Trophoblast cell (in vitro differentiated cells and primary cell): Measurements from ENCODE around the gene KIF7.

Experiments
- DNase-seq, 2 donors: peaks; one replicate each; pipeline ENCODE4 v3.0.0-alpha.2; 2016
- H2AFZ ChIP-seq: 2 replicates; pipeline ENCODE4 v1.6.1; 2013; ENCODE audit warnings: low read length, moderate library complexity, mild to moderate bottlenecking; ENCODE audit not compliant: insufficient read depth, poor library complexity
- H2AK5ac ChIP-seq: 2 replicates; pipeline ENCODE4 v1.6.1; 2013; ENCODE audit warnings: mild to moderate bottlenecking, low read length
- H2BK120ac ChIP-seq: 2 replicates; pipeline ENCODE4 v1.6.1; 2013; ENCODE audit warnings: low read length, mild to moderate bottlenecking, moderate library complexity; ENCODE audit not compliant: insufficient read depth, poor library complexity
- H2BK12ac ChIP-seq: 2 replicates; pipeline ENCODE4 v1.6.1; 2013; ENCODE audit warnings: mild to moderate bottlenecking, low read length, moderate library complexity
- H2BK5ac ChIP-seq: 2 replicates; pipeline ENCODE4 v1.6.1; 2013; ENCODE audit warnings: low read length, low read depth, moderate library complexity, mild to moderate bottlenecking; ENCODE audit not compliant: poor library complexity
- H3K14ac ChIP-seq: 2 replicates; pipeline ENCODE4 v1.6.1; 2013; ENCODE audit warnings: mild to moderate bottlenecking, low read length
- H3K18ac ChIP-seq: 2 replicates; pipeline ENCODE4 v1.6.1; 2013; ENCODE audit warnings: mild to moderate bottlenecking, low read length
- H3K23ac ChIP-seq: 2 replicates; pipeline ENCODE4 v1.6.1; 2013; ENCODE audit warnings: low read length
- H3K27ac ChIP-seq: 2 replicates; pipeline ENCODE4 v1.5.1; 2013; ENCODE audit warnings: low read depth, mild to moderate bottlenecking, inconsistent platforms, low read length, moderate library complexity
- H3K27me3 ChIP-seq: 2 replicates; pipeline ENCODE4 v1.6.1; 2013; ENCODE audit warnings: inconsistent platforms, mild to moderate bottlenecking, low read length, moderate library complexity; ENCODE audit not compliant: insufficient read depth
- H3K36me3 ChIP-seq, 2 experiments: 1 replicate in 1 of 2; 2 replicates in 1 of 2; pipeline ENCODE4 v1.6.1; 2013; ENCODE audit warnings: low read length in 2 of 2, mild to moderate bottlenecking in 2 of 2, moderate library complexity in 1 of 2; ENCODE audit not compliant: insufficient read depth in 2 of 2, control insufficient read depth in 1 of 2
- H3K4ac ChIP-seq: 2 replicates; pipeline ENCODE4 v1.6.1; 2013; ENCODE audit warnings: low read depth, mild to moderate bottlenecking, low read length, moderate library complexity
- H3K4me1 ChIP-seq, 2 experiments: 1 replicate in 1 of 2; 2 replicates in 1 of 2; pipeline ENCODE4 v1.6.1; 2013; ENCODE audit warnings: low read length in 2 of 2, mild to moderate bottlenecking in 2 of 2, moderate library complexity in 1 of 2; ENCODE audit not compliant: insufficient read depth in 2 of 2, control insufficient read depth in 1 of 2
- H3K4me2 ChIP-seq: 2 replicates; pipeline ENCODE4 v1.6.1; 2013; ENCODE audit warnings: inconsistent platforms, mild to moderate bottlenecking, low read length, moderate library complexity
- H3K4me3 ChIP-seq: 2 replicates; pipeline ENCODE4 v1.5.1; 2013; ENCODE audit warnings: mild to moderate bottlenecking, low read depth, low read length, inconsistent platforms
- H3K79me1 ChIP-seq: one replicate; pipeline ENCODE4 v1.6.1; 2013; ENCODE audit warnings: low read length
- H3K79me2 ChIP-seq: 2 replicates; pipeline ENCODE4 v1.6.1; 2013; ENCODE audit warnings: low read length, mild to moderate bottlenecking; ENCODE audit not compliant: control insufficient read depth, insufficient read depth, poor library complexity
- H3K9ac ChIP-seq: 2 replicates; pipeline ENCODE4 v1.6.1; 2013; ENCODE audit warnings: mild to moderate bottlenecking, low read length
- H3K9me3 ChIP-seq: 2 replicates; pipeline ENCODE4 v1.6.1; 2013; ENCODE audit warnings: low read depth, mild to moderate bottlenecking, control low read depth, inconsistent platforms, low read length; ENCODE audit not compliant: insufficient read depth
- H4K12ac ChIP-seq: 2 replicates; pipeline ENCODE4 v1.6.1; 2013; ENCODE audit warnings: low read depth, mild to moderate bottlenecking, low read length, moderate library complexity
- H4K8ac ChIP-seq: 2 replicates; pipeline ENCODE4 v1.6.1; 2013; ENCODE audit warnings: low read depth, mild to moderate bottlenecking, low read length, moderate library complexity
- H4K91ac ChIP-seq: one replicate; pipeline ENCODE4 v1.6.1; 2013; ENCODE audit warnings: low read depth, mild to moderate bottlenecking, low read length, moderate library complexity
- WGBS: extraction: QIAGEN DNeasy Blood & Tissue Kit; methylation state at CpG from one replicate; pipeline ENCODE4 v1.1.7; 2013; ENCODE audit warnings: missing lambda C conversion rate; ENCODE audit not compliant: insufficient read length, insufficient coverage; ENCODE audit errors: extremely low coverage; 5-methylcytosine and 5-hydroxymethylcytosine counted together

KIF7 gene

GRCh38 chr15:89656116-89656815 is 999 bp upstream of the KIF7 start:
- Histone ChIP-seq H3K18ac (no peak overlapping the region), H3K4me1 (peaks cover 5 to 6% of the 10 kb centered on the region in 2 experiments), H4K12ac (no peak overlapping the region), H3K27ac (no peak overlapping the region), H3K27me3 (peaks cover 4% of the 10 kb centered on the region), H3K14ac (no peak overlapping the region), H3K23ac (no peak overlapping the region), H3K4me2 (no peak overlapping the region), H3K4me3 (no peak overlapping the region), H3K9ac (no peak overlapping the region), H2BK5ac (no peak overlapping the region), H2BK12ac (no peak overlapping the region), H2AFZ (no peak overlapping the region), H3K79me2 (peaks cover 6% of the 10 kb centered on the region), H3K79me1 (peaks cover 6% of the 10 kb centered on the region), H4K8ac (no peak overlapping the region), H4K91ac (no peak overlapping the region), H3K36me3 (peaks cover 0 to 4% of the 10 kb centered on the region in 2 experiments), H2AK5ac (no peak overlapping the region), H2BK120ac (no peak overlapping the region), H3K4ac (no peak overlapping the region), H3K9me3 (no peaks in the 10 kb centered on the region)
- DNase-seq, result no peak
- no CpG with 5 or more reads among the region's 7 CpGs for whole genome bisulfite sequencing

GRCh38 chr15:89654301-89654761 is 936 bp downstream of the KIF7 start:
- H3K9ac ChIP-seq, result no peak overlapping the region
- H3K4ac ChIP-seq, result no peak overlapping the region
- H2AK5ac ChIP-seq, result no peak overlapping the region
- H2AFZ ChIP-seq, result peak overlapping the region; percentile 85
- H3K18ac ChIP-seq, result peak overlapping the region; percentile 19
- peak overlapping the region; percentile 78 for H3K4me2 ChIP-seq
- peaks cover 6% of the 10 kb centered on the region for H3K79me1 ChIP-seq
- H4K12ac ChIP-seq, result no peak overlapping the region
- DNase-seq, result no peak
- H4K91ac ChIP-seq, result no peak overlapping the region
- no peak overlapping the region for H2BK5ac ChIP-seq
- no CpG with 5 or more reads among the region's 14 CpGs for WGBS
- H3K27ac ChIP-seq, result no peak overlapping the region
- no peaks in the 10 kb centered on the region for H3K9me3 ChIP-seq
- H3K4me3 ChIP-seq, result peak overlapping the region; percentile 86
- peaks cover 5 to 6% of the 10 kb centered on the region in 2 experiments for H3K4me1 ChIP-seq
- H3K27me3 ChIP-seq, result peaks cover 4% of the 10 kb centered on the region
- H3K14ac ChIP-seq, result peak overlapping the region; percentile 50
- H4K8ac ChIP-seq, result peak overlapping the region; percentile 64
- H2BK12ac ChIP-seq, result no peak overlapping the region
- no peak overlapping the region for H2BK120ac ChIP-seq
- peaks cover 0 to 4% of the 10 kb centered on the region in 2 experiments for H3K36me3 ChIP-seq
- peaks cover 6% of the 10 kb centered on the region for H3K79me2 ChIP-seq
- H3K23ac ChIP-seq, result no peak overlapping the region

- DNase-seq, result no peak
- Histone ChIP-seq H3K23ac (no peak overlapping the region), H3K9ac (no peak overlapping the region), H3K18ac (no peak overlapping the region), H2AFZ (no peak overlapping the region), H3K79me1 (peaks cover 6% of the 10 kb centered on the region), H3K14ac (no peak overlapping the region), H3K79me2 (peaks cover 6% of the 10 kb centered on the region), H4K12ac (no peak overlapping the region), H2BK5ac (no peak overlapping the region), H2AK5ac (no peak overlapping the region), H3K4me1 (peaks cover 5 to 6% of the 10 kb centered on the region in 2 experiments), H3K36me3 (peaks cover 4 to 7% of the 10 kb centered on the region in 2 experiments), H2BK12ac (no peak overlapping the region), H3K4me3 (no peak overlapping the region), H3K9me3 (no peaks in the 10 kb centered on the region), H2BK120ac (no peak overlapping the region), H3K27ac (no peak overlapping the region), H4K8ac (no peak overlapping the region), H3K27me3 (peaks cover 4% of the 10 kb centered on the region), H3K4ac (no peak overlapping the region), H3K4me2 (no peak overlapping the region), H4K91ac (no peak overlapping the region)
- no CpG with 5 or more reads among the region's 2 CpGs for WGBS
Measured at GRCh38 chr15:89653578-89653977, 1.7 kb downstream of the KIF7 start.

DNA sequence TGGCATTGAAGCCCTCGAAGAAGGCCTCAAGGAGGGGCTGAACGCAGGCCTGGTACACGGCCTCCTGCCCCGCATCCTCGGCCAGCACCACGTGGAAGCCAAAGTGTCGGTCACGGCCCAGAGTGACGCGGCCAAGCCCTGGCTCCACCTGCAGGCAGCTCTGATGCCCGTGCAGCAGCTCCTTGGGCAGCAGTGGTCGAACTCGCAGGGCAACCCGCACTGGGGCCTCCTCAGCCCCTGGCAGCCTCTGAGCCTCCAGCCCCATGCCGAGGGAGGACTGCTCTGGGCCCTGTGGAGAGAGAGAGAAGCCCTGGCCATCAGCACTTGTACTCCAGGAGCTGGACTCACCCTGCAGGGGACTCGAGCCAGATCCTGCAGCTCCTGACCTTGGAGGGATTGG is 2.6 kb downstream of the KIF7 start:
- Histone ChIP-seq H3K27ac (no peak overlapping the region), H2AFZ (no peak overlapping the region), H3K36me3 (peaks cover 9 to 13% of the 10 kb centered on the region in 2 experiments), H3K79me1 (peaks cover 6% of the 10 kb centered on the region), H3K23ac (no peak overlapping the region), H4K8ac (no peak overlapping the region), H3K4ac (no peak overlapping the region), H4K12ac (no peak overlapping the region), H2BK5ac (no peak overlapping the region), H2AK5ac (no peak overlapping the region), H3K4me1 (peaks cover 5 to 6% of the 10 kb centered on the region in 2 experiments), H2BK120ac (no peak overlapping the region), H3K9me3 (no peaks in the 10 kb centered on the region), H3K14ac (no peak overlapping the region), H3K4me2 (no peak overlapping the region), H3K4me3 (no peak overlapping the region), H3K18ac (no peak overlapping the region), H4K91ac (no peak overlapping the region), H3K79me2 (peaks cover 6% of the 10 kb centered on the region), H3K27me3 (peaks cover 4% of the 10 kb centered on the region), H3K9ac (no peak overlapping the region), H2BK12ac (no peak overlapping the region)
- WGBS, result no CpG with 5 or more reads among the region's 16 CpGs
- DNase-seq, result no peak
